ENCODE results near the gene EPDR1.

The EPDR1 gene

DNA sequence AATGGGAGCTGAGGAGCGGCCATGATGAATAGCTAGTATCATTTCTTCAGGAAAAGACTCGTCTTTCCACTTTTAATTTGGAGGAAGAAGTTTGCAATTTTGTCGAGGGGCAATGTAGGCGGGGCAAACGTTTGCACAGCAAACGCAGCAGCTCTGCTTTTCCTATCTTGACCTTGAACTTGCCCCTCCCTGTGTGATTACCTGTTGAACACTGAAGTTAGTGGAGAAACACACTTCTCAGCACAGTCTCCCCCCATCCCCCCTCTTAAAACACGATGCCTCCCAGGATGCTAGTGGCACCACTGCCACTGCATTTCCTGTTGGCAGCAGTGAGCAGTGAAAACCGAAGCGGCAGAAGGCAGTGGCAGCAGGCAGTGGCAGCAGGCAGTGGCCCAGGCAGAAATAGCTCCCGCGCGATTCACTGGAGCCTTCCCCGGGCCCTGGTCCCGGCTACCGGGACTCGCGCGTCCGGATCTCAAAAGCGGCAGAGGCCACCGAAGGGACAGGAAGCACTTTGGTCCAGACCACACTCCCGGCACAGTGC lies at the start of gene EPDR1:
Gene EPDR1 (plus strand): TSS at position 336 of the 544 bp plus-strand sequence. CDS start 300 bp downstream, outside the sequence.
- H3K4me3 ChIP-seq (replicated peaks in 1 of 2; ENCODE audit: low read depth in 2 of 2, low read length in 2 of 2), result peak within 1 kb of the TSS; percentile 54 to 62
- DNase-seq (ENCODE audit: low read depth in 2 of 2), result peak in 1 of 2 donors; percentile 41
- TF ChIP-seq, protein P1, sequence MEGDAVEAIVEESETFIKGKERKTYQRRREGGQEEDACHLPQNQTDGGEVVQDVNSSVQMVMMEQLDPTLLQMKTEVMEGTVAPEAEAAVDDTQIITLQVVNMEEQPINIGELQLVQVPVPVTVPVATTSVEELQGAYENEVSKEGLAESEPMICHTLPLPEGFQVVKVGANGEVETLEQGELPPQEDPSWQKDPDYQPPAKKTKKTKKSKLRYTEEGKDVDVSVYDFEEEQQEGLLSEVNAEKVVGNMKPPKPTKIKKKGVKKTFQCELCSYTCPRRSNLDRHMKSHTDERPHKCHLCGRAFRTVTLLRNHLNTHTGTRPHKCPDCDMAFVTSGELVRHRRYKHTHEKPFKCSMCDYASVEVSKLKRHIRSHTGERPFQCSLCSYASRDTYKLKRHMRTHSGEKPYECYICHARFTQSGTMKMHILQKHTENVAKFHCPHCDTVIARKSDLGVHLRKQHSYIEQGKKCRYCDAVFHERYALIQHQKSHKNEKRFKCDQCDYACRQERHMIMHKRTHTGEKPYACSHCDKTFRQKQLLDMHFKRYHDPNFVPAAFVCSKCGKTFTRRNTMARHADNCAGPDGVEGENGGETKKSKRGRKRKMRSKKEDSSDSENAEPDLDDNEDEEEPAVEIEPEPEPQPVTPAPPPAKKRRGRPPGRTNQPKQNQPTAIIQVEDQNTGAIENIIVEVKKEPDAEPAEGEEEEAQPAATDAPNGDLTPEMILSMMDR (IDR thresholded peaks at IDR 0.05; ENCODE audit: low read depth, low read length), result peak; percentile 20

DNA sequence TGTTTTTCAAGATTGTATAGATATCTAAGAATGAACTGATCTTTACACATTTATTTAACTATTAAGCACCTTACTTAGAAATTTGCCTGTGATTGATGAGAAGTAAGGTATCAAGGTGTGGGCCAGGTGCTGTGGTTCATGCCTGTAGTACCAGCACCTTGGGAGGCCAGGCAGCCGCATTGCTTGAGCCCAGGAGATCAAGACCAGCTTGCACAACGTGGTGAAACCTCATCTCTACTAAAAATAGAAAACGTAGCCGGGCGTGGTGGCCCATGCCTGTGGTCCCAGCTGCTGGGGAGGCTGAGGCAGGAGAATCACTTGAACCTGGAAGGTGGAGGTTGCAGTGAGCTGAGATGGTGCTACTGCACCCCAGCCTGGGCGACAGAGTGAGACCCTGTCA lies 38.4 kb upstream of the EPDR1 start:
- DNase-seq (ENCODE audit: low read depth in 2 of 2), result no peak
- TF ChIP-seq, protein P1 (IDR thresholded peaks at IDR 0.05; ENCODE audit: low read depth, low read length), result no peak
- H3K4me3 ChIP-seq (replicated peaks in 1 of 2; ENCODE audit: low read depth in 2 of 2, low read length in 2 of 2), result no peak overlapping the region

DNA sequence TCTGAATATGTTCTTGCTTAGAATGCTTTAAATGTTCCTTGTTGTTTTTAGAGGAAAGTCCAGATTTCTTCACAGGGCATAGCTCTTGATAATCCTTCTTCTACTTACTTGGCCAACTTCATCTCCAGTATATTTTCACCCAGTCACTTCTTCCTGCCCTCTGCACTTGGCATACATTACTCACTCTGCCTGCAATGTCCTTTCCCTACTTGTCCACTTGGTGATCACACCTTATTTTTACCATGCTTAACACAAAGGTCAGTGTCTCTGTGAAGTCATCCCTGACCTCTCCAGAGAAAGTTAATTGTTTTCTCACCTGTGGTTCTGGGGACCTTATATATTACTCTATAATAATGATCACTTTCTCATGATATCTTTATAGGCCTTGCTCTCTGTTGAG lies 27.1 kb upstream of the EPDR1 start:
- no peak overlapping the region for H3K4me3 ChIP-seq (replicated peaks in 1 of 2; ENCODE audit: low read depth in 2 of 2, low read length in 2 of 2)
- TF ChIP-seq, protein P1 (IDR thresholded peaks at IDR 0.05; ENCODE audit: low read depth, low read length), result no peak
- DNase-seq (ENCODE audit: low read depth in 2 of 2), result no peak

DNA sequence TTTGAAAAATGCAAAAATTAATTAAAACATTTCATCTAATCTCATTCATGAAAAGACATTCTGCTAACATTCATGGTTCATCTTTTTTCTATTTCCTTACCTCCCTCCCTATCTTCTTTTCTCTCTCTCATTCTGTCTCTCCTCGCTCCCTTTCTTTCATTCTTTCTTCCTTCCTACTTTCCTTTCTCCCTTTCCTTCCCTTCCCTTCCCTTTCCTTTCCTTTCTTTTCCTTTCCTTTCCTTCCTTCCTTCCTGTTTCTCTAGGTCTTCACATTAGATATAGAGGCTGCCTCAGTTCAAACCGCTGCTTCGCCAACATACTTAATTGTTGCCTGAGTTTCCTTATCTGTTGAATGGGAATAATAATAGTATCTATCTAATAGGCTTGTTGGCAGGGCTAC lies 25.8 kb upstream of the EPDR1 start:
- TF ChIP-seq, protein P1 (IDR thresholded peaks at IDR 0.05; ENCODE audit: low read depth, low read length), result no peak
- H3K4me3 ChIP-seq (replicated peaks in 1 of 2; ENCODE audit: low read depth in 2 of 2, low read length in 2 of 2), result no peak overlapping the region
- no peak for DNase-seq (ENCODE audit: low read depth in 2 of 2)

DNA sequence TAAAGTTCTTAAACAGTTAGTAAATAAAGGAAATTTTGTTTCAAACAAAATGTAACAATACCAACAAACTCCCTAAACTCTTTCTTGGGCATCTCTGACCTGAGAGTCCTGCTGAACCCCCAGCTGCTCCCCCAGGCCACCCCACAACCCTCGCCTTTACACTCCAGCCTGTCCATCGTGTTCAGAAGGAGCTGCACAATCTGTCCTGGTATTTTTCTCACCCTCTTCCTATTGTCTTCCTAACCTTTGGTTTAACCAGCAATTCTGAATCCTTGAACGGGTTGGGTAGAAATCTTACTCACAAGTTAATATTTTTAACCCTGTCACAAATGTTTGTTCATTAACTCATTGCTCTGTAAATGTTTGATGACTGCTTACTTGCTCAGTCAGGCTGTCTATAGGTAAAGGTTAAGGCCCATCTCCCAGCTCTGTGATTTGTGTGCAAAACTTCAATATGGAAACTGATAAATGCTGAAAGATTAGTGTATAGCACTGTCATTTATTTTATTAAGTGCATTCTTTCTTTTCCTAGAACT lies 20.7 kb upstream of the EPDR1 start:
- no peak for DNase-seq (ENCODE audit: low read depth in 2 of 2)

DNA sequence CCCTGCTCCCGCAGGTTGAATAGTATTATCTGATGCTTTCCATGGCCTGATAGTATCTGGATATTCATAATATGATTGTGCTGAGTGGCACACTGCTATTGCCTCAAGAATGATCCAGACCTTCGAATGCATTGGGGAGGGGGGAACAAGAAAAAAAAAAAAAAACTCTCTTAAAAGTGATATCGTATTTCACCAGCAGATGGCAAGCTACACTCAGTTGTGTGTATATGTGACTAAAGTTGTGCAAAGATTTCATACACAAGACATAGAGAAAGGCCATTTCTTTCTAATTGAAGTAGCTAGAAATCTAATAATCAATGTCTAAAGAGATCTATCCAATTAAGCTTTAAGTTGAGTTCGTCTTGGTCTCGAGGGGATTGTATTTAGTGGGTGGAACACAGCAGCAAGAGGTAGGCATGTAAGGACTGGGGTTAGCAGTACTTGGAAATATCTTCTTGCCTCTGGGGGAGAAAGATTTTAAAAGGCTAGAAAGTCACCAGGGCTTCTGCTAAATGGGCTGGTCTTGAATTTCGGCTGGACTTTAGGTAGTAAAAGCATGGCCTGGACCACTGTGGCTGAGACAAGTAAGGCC lies 19.1 kb upstream of the EPDR1 start:
- TF ChIP-seq, protein P1 (IDR thresholded peaks at IDR 0.05; ENCODE audit: low read depth, low read length), result peak; percentile 54
- H3K4me3 ChIP-seq (replicated peaks in 1 of 2; ENCODE audit: low read depth in 2 of 2, low read length in 2 of 2), result no peak overlapping the region
- peak; percentile 66 to 73 for DNase-seq (ENCODE audit: low read depth in 2 of 2)

More for the DNA sequence above, 20.7 kb upstream of the EPDR1 start:
- no peak overlapping the region for H3K4me3 ChIP-seq (replicated peaks in 1 of 2; ENCODE audit: low read depth in 2 of 2, low read length in 2 of 2)
- TF ChIP-seq, protein P1 (IDR thresholded peaks at IDR 0.05; ENCODE audit: low read depth, low read length), result no peak
